Measurements from ENCODE around the gene DTX4.

DNA sequence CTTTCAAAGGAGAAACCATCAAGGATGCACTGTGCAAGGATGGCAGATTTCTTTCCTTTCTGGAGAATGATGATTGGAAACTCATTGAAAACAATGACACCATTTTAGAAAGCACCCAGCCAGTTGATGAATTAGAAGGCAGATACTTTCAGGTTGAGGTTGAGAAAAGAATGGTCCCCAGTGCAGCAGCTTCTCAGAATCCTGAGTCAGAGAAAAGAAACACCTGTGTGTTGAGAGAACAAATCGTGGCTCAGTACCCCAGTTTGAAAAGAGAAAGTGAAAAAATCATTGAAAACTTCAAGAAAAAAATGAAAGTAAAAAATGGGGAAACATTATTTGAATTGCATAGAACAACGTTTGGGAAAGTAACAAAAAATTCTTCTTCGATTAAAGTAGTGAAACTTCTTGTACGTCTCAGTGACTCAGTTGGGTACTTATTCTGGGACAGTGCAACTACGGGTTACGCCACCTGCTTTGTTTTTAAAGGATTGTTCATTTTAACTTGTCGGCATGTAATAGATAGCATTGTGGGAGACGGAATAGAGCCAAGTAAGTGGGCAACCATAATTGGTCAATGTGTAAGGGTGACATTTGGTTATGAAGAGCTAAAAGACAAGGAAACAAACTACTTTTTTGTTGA lies 19.5 kb upstream of the DTX4 start:
- TF ChIP-seq, protein P1, sequence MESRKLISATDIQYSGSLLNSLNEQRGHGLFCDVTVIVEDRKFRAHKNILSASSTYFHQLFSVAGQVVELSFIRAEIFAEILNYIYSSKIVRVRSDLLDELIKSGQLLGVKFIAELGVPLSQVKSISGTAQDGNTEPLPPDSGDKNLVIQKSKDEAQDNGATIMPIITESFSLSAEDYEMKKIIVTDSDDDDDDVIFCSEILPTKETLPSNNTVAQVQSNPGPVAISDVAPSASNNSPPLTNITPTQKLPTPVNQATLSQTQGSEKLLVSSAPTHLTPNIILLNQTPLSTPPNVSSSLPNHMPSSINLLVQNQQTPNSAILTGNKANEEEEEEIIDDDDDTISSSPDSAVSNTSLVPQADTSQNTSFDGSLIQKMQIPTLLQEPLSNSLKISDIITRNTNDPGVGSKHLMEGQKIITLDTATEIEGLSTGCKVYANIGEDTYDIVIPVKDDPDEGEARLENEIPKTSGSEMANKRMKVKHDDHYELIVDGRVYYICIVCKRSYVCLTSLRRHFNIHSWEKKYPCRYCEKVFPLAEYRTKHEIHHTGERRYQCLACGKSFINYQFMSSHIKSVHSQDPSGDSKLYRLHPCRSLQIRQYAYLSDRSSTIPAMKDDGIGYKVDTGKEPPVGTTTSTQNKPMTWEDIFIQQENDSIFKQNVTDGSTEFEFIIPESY (IDR thresholded peaks at IDR 0.05; ENCODE audit: borderline replicate concordance, low read depth) = no peak
- no peak for TF ChIP-seq MXI1 (IDR thresholded peaks at IDR 0.05; ENCODE audit: low read depth, low read length)
- TF ChIP-seq, protein P2, sequence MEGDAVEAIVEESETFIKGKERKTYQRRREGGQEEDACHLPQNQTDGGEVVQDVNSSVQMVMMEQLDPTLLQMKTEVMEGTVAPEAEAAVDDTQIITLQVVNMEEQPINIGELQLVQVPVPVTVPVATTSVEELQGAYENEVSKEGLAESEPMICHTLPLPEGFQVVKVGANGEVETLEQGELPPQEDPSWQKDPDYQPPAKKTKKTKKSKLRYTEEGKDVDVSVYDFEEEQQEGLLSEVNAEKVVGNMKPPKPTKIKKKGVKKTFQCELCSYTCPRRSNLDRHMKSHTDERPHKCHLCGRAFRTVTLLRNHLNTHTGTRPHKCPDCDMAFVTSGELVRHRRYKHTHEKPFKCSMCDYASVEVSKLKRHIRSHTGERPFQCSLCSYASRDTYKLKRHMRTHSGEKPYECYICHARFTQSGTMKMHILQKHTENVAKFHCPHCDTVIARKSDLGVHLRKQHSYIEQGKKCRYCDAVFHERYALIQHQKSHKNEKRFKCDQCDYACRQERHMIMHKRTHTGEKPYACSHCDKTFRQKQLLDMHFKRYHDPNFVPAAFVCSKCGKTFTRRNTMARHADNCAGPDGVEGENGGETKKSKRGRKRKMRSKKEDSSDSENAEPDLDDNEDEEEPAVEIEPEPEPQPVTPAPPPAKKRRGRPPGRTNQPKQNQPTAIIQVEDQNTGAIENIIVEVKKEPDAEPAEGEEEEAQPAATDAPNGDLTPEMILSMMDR (IDR thresholded peaks at IDR 0.05) = no peak
- TF ChIP-seq EP300 (IDR thresholded peaks at IDR 0.05; ENCODE audit: borderline replicate concordance in 1 of 2, low read depth in 1 of 2, low read length in 1 of 2) = no peak
- TF ChIP-seq ELF1 (IDR thresholded peaks at IDR 0.05) = no peak
- TF ChIP-seq GABPA (IDR thresholded peaks at IDR 0.05; ENCODE audit: low read depth) = no peak
- TF ChIP-seq POLR2AphosphoS5 (IDR thresholded peaks at IDR 0.05; ENCODE audit: low read depth, low read length) = no peak
- no peak for TF ChIP-seq YY1 (IDR thresholded peaks at IDR 0.05; ENCODE audit: low read depth)
- TF ChIP-seq, protein P3, sequence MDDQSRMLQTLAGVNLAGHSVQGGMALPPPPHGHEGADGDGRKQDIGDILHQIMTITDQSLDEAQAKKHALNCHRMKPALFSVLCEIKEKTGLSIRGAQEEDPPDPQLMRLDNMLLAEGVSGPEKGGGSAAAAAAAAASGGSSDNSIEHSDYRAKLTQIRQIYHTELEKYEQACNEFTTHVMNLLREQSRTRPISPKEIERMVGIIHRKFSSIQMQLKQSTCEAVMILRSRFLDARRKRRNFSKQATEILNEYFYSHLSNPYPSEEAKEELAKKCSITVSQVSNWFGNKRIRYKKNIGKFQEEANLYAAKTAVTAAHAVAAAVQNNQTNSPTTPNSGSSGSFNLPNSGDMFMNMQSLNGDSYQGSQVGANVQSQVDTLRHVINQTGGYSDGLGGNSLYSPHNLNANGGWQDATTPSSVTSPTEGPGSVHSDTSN (IDR thresholded peaks at IDR 0.05) = no peak
- TF ChIP-seq GATA2 (CRISPR knock-in tag; IDR thresholded peaks at IDR 0.05) = no peak
